D721Med (cell line): ENCODE data around the gene SP6.

Experiments
- DNase-seq: peaks from one replicate; pipeline ENCODE4 v3.0.0; 2011; ENCODE audit warnings: low spot score; ENCODE audit not compliant: insufficient read length
- FAIRE-seq: peaks from 2 replicates; lab custom pipeline; 2011; peaks lifted over from hg19 to GRCh38; lab: Jason Lieb, UNC
- CTCF ChIP-seq: IDR thresholded peaks from 2 replicates; pipeline ENCODE4 v1.5.1; 2012; ENCODE audit warnings: mild to moderate bottlenecking, control low read depth; ENCODE audit not compliant: insufficient read depth; ENCODE audit errors: missing control alignments

SP6 gene

GRCh38 chr17:47850692-47851573 is at the start of gene SP6:
TSS of gene SP6 (minus strand) at chr17:47851163. CDS start at chr17:47848429, 2,734 bp downstream.
- FAIRE-seq (no peak), DNase-seq (no peak)
- TF ChIP-seq CTCF, result no peak

GRCh38 chr17:47899643-47900042 is 48.7 kb upstream of the SP6 start:
- no peak for DNase-seq
- no peak for FAIRE-seq
- no peak for TF ChIP-seq CTCF

- no peak for TF ChIP-seq CTCF
- FAIRE-seq, result no peak
- no peak for DNase-seq
Observed at GRCh38 chr17:47898241-47898640, 47.3 kb upstream of the SP6 start.

- DNase-seq (no peak), FAIRE-seq (no peak)
- no peak for TF ChIP-seq CTCF
Observed at GRCh38 chr17:47897561-47897960, 46.6 kb upstream of the SP6 start.

GRCh38 chr17:47896672-47897490 is 45.9 kb upstream of the SP6 start:
- no peak for DNase-seq
- FAIRE-seq, result no peak

More at GRCh38 chr17:47896672-47897490, 45.9 kb upstream of the SP6 start:
- no peak for TF ChIP-seq CTCF
